Stimulated activated naive CD8-positive, alpha-beta T cell treated with anti-CD3 and anti-CD28 coated beads, Interleukin-15, Interleukin-2, amounts not matched to agents 100 U/mL and 50 U/mL, for 24 hours (primary cell): ENCODE measurements around the gene GABPB1.

Source experiments
- ATAC-seq: fragments of 150-1000 bp; cut with Tn5 transposase; one replicate; pipeline ENCODE4 v1.10.0; 2021
- DNase-seq: peaks from one replicate; pipeline ENCODE4 v3.0.0; 2021

The GABPB1 gene

GRCh38 chr15:50277370-50277769 lies 77.6 kb downstream of the GABPB1 start:
- no peak for DNase-seq
- no peak for ATAC-seq

- DNase-seq, result no peak
- ATAC-seq, result peak; percentile 52
Observed at GRCh38 chr15:50275908-50276307, 79.1 kb downstream of the GABPB1 start.

GRCh38 chr15:50275091-50275490 lies 79.9 kb downstream of the GABPB1 start:
- DNase-seq (no peak), ATAC-seq (peak; percentile 46)

GRCh38 chr15:50267577-50267976 lies 87.4 kb downstream of the GABPB1 start:
- no peak for DNase-seq
- ATAC-seq, result no peak

GRCh38 chr15:50265620-50266019 lies 89.4 kb downstream of the GABPB1 start, which contains the start of gene HDC:
Gene HDC (minus strand): TSS chr15:50265726. CDS start chr15:50265623, 103 bp downstream.
- DNase-seq, result no peak
- no peak for ATAC-seq

GRCh38 chr15:50262533-50262932 lies 92.5 kb downstream of the GABPB1 start:
- peak; percentile 72 for DNase-seq
- ATAC-seq, result peak; percentile 83

GRCh38 chr15:50261981-50262380 lies 93.0 kb downstream of the GABPB1 start:
- DNase-seq (peak; percentile 46), ATAC-seq (peak; percentile 39)

- DNase-seq (no peak), ATAC-seq (no peak)
Observed at GRCh38 chr15:50260969-50261496, 94.0 kb downstream of the GABPB1 start.

- no peak for DNase-seq
- no peak for ATAC-seq
Observed at GRCh38 chr15:50259276-50259675, 95.7 kb downstream of the GABPB1 start.

GRCh38 chr15:50257924-50258323 lies 97.1 kb downstream of the GABPB1 start:
- ATAC-seq (no peak), DNase-seq (no peak)

GRCh38 chr15:50257332-50257731 lies 97.7 kb downstream of the GABPB1 start:
- no peak for ATAC-seq
- DNase-seq, result no peak

GRCh38 chr15:50256188-50257041 lies 98.6 kb downstream of the GABPB1 start:
- DNase-seq, result no peak
- no peak for ATAC-seq

GRCh38 chr15:50252556-50252955 lies 102.4 kb downstream of the GABPB1 start:
- DNase-seq (no peak), ATAC-seq (no peak)

- ATAC-seq (no peak), DNase-seq (no peak)
Observed at GRCh38 chr15:50251638-50252182, 103.3 kb downstream of the GABPB1 start.

GRCh38 chr15:50250760-50251394 lies 104.1 kb downstream of the GABPB1 start:
- DNase-seq (no peak), ATAC-seq (no peak)

- DNase-seq (no peak), ATAC-seq (no peak)
Observed at GRCh38 chr15:50249704-50250103, 105.3 kb downstream of the GABPB1 start.

- no peak for DNase-seq
- ATAC-seq, result peak; percentile 26
Observed at GRCh38 chr15:50248994-50249582, 105.9 kb downstream of the GABPB1 start.

GRCh38 chr15:50247819-50248655 lies 107.0 kb downstream of the GABPB1 start:
- peak; percentile 60 for DNase-seq
- ATAC-seq, result peak; percentile 93

- ATAC-seq, result no peak
Observed at GRCh38 chr15:50246631-50247030, 108.4 kb downstream of the GABPB1 start.

GRCh38 chr15:50244959-50245624 lies 109.9 kb downstream of the GABPB1 start:
- no peak for DNase-seq
- ATAC-seq, result no peak

More at GRCh38 chr15:50246631-50247030, 108.4 kb downstream of the GABPB1 start:
- no peak for DNase-seq

- ATAC-seq, result no peak
- DNase-seq, result no peak
Observed at GRCh38 chr15:50244153-50244552, 110.8 kb downstream of the GABPB1 start.
